Panc1 (cell line): Measurements from ENCODE around the gene DIP2C. TPM values are rescaled to one million over a fixed set of nuclear protein-coding genes. Genes with fewer than 3 reads are reported as not detected.

ENCODE experiments used
- ATAC-seq: fragments of 200-7000 bp; cut with Tn5 transposase; 2 replicates; pipeline ENCODE4 v1.9.1; 2020; ENCODE audit warnings: mild to moderate bottlenecking, moderate library complexity
- BruUV-seq: library from RNA; stranded (reverse); fragments of 400-500 nt; replicated peaks from 2 replicates; lab custom pipeline; 2021; lab: Mats Ljungman, UMichigan
- CTCF ChIA-PET: fragments of 300-600 bp; sonication (Branson Sonifier 250); formaldehyde crosslinking; loops from one replicate; lab custom pipeline; 2022; ENCODE audit warnings: antibody characterized with exemption; lab: Charles Lee
- POLR2A ChIA-PET: fragments of 300-600 bp; sonication (Branson Sonifier 250); formaldehyde crosslinking; loops from one replicate; lab custom pipeline; 2022; ENCODE audit warnings: antibody characterized with exemption; lab: Charles Lee
- DNase-seq: peaks from one replicate; pipeline ENCODE4 v3.0.0-alpha.2; 2010; ENCODE audit warnings: low read depth, low spot score
- H3K27ac ChIP-seq: 2 replicates; pipeline ENCODE4 v1.5.1; 2011; ENCODE audit warnings: mild to moderate bottlenecking, low read length, inconsistent platforms
- H3K27me3 ChIP-seq: fragments of 200-500 bp; sonication (Bioruptor generic); 2 replicates; pipeline ENCODE4 v1.6.0; 2014; ENCODE audit warnings: low read length, inconsistent platforms; ENCODE audit not compliant: control insufficient read depth, insufficient read depth
- H3K36me3 ChIP-seq: fragments of 200-500 bp; sonication (Bioruptor generic); 2 replicates; pipeline ENCODE4 v1.5.1; 2014; ENCODE audit warnings: inconsistent platforms, mild to moderate bottlenecking, low read length, moderate library complexity; ENCODE audit not compliant: control insufficient read depth, insufficient read depth
- H3K4me1 ChIP-seq: 2 replicates; pipeline ENCODE4 v1.5.1; 2011; ENCODE audit warnings: inconsistent platforms, mild to moderate bottlenecking, low read length, moderate library complexity; ENCODE audit not compliant: control insufficient read depth, insufficient read depth
- H3K4me3 ChIP-seq, 2 experiments: 2 replicates each; pipeline ENCODE4 v1.5.1; 2011 to 2012; ENCODE audit warnings: low read depth in 2 of 2, low read length in 2 of 2, mild to moderate bottlenecking in 2 of 2, inconsistent platforms in 1 of 2, moderate library complexity in 1 of 2
- H3K9me3 ChIP-seq: fragments of 200-500 bp; sonication (Bioruptor generic); 2 replicates; pipeline ENCODE4 v1.5.1; 2014; ENCODE audit warnings: low read depth, mild to moderate bottlenecking, inconsistent platforms, low read length, moderate library complexity; ENCODE audit not compliant: control insufficient read depth, insufficient read depth
- CTCF ChIP-seq: fragments of 450-650 bp; IDR thresholded peaks from 2 replicates; pipeline ENCODE4 v1.5.1; 2017; ENCODE audit warnings: mild to moderate bottlenecking
- POLR2AphosphoS5 ChIP-seq: IDR thresholded peaks from 2 replicates; pipeline ENCODE4 v1.6.1; 2012; ENCODE audit warnings: mild to moderate bottlenecking, low read depth, low read length, moderate library complexity
- REST ChIP-seq, 2 experiments: IDR thresholded peaks; 2 replicates each; pipeline ENCODE4 v1.6.1; 2011 to 2012; ENCODE audit warnings: low read depth in 2 of 2, control low read depth in 1 of 2, low read length in 1 of 2, mild to moderate bottlenecking in 1 of 2, moderate library complexity in 1 of 2; ENCODE audit not compliant: insufficient read depth in 1 of 2
- SIN3A ChIP-seq: IDR thresholded peaks from 2 replicates; pipeline ENCODE4 v1.6.1; 2012; ENCODE audit warnings: low read depth, mild to moderate bottlenecking, low read length, moderate library complexity, borderline replicate concordance; ENCODE audit not compliant: insufficient read depth
- TCF7L2 ChIP-seq: IDR thresholded peaks from 2 replicates; pipeline ENCODE4 v1.6.1; 2011; ENCODE audit warnings: mild to moderate bottlenecking, low read depth, low read length, inconsistent platforms
- in situ Hi-C: cut with HindIII; loops from 2 replicates; pipeline ENCODE4 v1.10.0; 2016; ENCODE audit warnings: low sequenced_read_pairs, low pct_unique_long_range_greater_than_20kb
- intact Hi-C: fragments of 100-400 bp; cut with micrococcal nuclease; formaldehyde crosslinking; loops from one replicate; pipeline ENCODE4 v1.10.0; 2022; ENCODE audit not compliant: unreplicated experiment
- total RNA-seq: library from RNA; stranded (reverse); gene quantifications from one replicate; pipeline ENCODE4 v1.2.1, GENCODE V29; 2021; ENCODE audit not compliant: unreplicated experiment

The DIP2C gene
- total RNA-seq, 1 experiment from 2014 or later: 13.2 TPM

- intact Hi-C loops: no loop called here
- POLR2A ChIA-PET: no interaction called here
- CTCF ChIA-PET: no interaction called here
- Histone ChIP-seq H3K4me1 (peaks cover 11% of the 10 kb centered on the region), H3K27me3 (no peaks in the 10 kb centered on the region), H3K9me3 (no peaks in the 10 kb centered on the region), H3K27ac (no peak overlapping the region), H3K36me3 (no peaks in the 10 kb centered on the region), H3K4me3 (no peak overlapping the region)
- in situ Hi-C loops: no loop called here
- no peak for TF ChIP-seq TCF7L2
- DNase-seq (no peak), ATAC-seq (no peak)
- no TSS peak for BruUV-seq
Observed at GRCh38 chr10:507355-507699, 182.1 kb downstream of the DIP2C start.

- in situ Hi-C loops (no loop called here), intact Hi-C loops (no loop called here)
- TF ChIP-seq TCF7L2: no peak
- TF ChIP-seq POLR2AphosphoS5: no peak
- TF ChIP-seq REST (IDR thresholded peaks at IDR 0.05; ENCODE audit: insufficient read depth in 1 of 2, low read depth in 2 of 2, low read length in 1 of 2): no peak
- no peak for TF ChIP-seq SIN3A
- no peak for TF ChIP-seq CTCF
- Histone ChIP-seq H3K27me3 (no peaks in the 10 kb centered on the region), H3K36me3 (no peaks in the 10 kb centered on the region), H3K4me3 (no peak overlapping the region), H3K27ac (no peak overlapping the region), H3K4me1 (peaks cover 6% of the 10 kb centered on the region), H3K9me3 (no peaks in the 10 kb centered on the region)
- POLR2A ChIA-PET: no interaction called here
- no peak for ATAC-seq
- BruUV-seq: no TSS peak
- CTCF ChIA-PET: no interaction called here
- no peak for DNase-seq
Observed at GRCh38 chr10:506451-507354, 182.8 kb downstream of the DIP2C start.

GRCh38 chr10:505419-505818 is 184.0 kb downstream of the DIP2C start:
- in situ Hi-C loops (no loop called here), intact Hi-C loops (no loop called here)
- ChIA-PET CTCF (interaction anchor here (0.5 kb wide), 1 partner anchor 18 kb away, joined by 4 read pairs; no protein-coding TSS in a partner anchor), POLR2A (no interaction called here)
- no peak overlapping the region for H3K4me3 ChIP-seq
- no peaks in the 10 kb centered on the region for H3K27me3 ChIP-seq
- no peak for TF ChIP-seq REST (IDR thresholded peaks at IDR 0.05; ENCODE audit: insufficient read depth in 1 of 2, low read depth in 2 of 2, low read length in 1 of 2)
- no peak for TF ChIP-seq TCF7L2
- no peak for TF ChIP-seq SIN3A
- no peak for TF ChIP-seq CTCF
- no peak for TF ChIP-seq POLR2AphosphoS5
- no peaks in the 10 kb centered on the region for H3K36me3 ChIP-seq
- no peaks in the 10 kb centered on the region for H3K4me1 ChIP-seq
- DNase-seq (no peak), ATAC-seq (no peak)
- H3K27ac ChIP-seq: no peak overlapping the region
- no peaks in the 10 kb centered on the region for H3K9me3 ChIP-seq
- BruUV-seq: no TSS peak
